HFFc6 (cell line): ENCODE results near the gene CBLN4. TPM values are rescaled to one million over a fixed set of nuclear protein-coding genes. Genes with fewer than 3 reads are reported as not detected.

Source experiments
- DNase-seq: peaks from one replicate; pipeline ENCODE4 v3.0.0-alpha.2; 2018
- H3K27ac Mint-ChIP-seq: 2 replicates; pipeline ENCODE4 v1.8.0; 2020; ENCODE audit warnings: mild to moderate bottlenecking, mixed read lengths
- H3K27me3 Mint-ChIP-seq: 2 replicates; pipeline ENCODE4 v1.8.0; 2021; ENCODE audit warnings: mild to moderate bottlenecking, moderate library complexity, mixed read lengths; ENCODE audit not compliant: insufficient read depth
- H3K36me3 Mint-ChIP-seq: 2 replicates; pipeline ENCODE4 v1.8.0; 2021; ENCODE audit warnings: low read depth, mixed read lengths
- H3K4me1 Mint-ChIP-seq: 2 replicates; pipeline ENCODE4 v1.8.0; 2020; ENCODE audit warnings: low read depth, mixed read lengths
- H3K4me3 Mint-ChIP-seq: 2 replicates; pipeline ENCODE4 v1.8.0; 2020; ENCODE audit warnings: mild to moderate bottlenecking, moderate library complexity, mixed read lengths
- H3K9me3 Mint-ChIP-seq: 2 replicates; pipeline ENCODE4 v1.8.0; 2020; ENCODE audit warnings: mild to moderate bottlenecking, mixed read lengths
- CTCF ChIP-seq: fragments of 200-600 bp; sonication (generic); IDR thresholded peaks from 2 replicates; pipeline ENCODE4 v1.5.0; 2021; ENCODE audit warnings: antibody characterized with exemption, mild to moderate bottlenecking
- total RNA-seq, 6 experiments: library from RNA; stranded (reverse); fragmentation: NEBNext Ultra II Directional; extraction: Animal tissue kit (Norgen Biotek cat#: 25700); gene quantifications; 2 replicates in 1 of 6; 3 replicates in 5 of 6; pipeline ENCODE4 v1.2.3, GENCODE V29; 2021

CBLN4 gene
- total RNA-seq, 6 experiments from 2014 or later = not detected

GRCh38 chr20:56014998-56015397 is 9.7 kb upstream of the CBLN4 start:
- Mint-ChIP-seq H3K4me3 (no peak overlapping the region), H3K4me1 (no peaks in the 10 kb centered on the region), H3K36me3 (no peaks in the 10 kb centered on the region), H3K27me3 (no peaks in the 10 kb centered on the region), H3K9me3 (peaks cover 64% of the 10 kb centered on the region), H3K27ac (no peak overlapping the region)
- no peak for DNase-seq
- no peak for TF ChIP-seq CTCF

- Mint-ChIP-seq H3K36me3 (no peaks in the 10 kb centered on the region), H3K4me3 (no peak overlapping the region), H3K9me3 (peaks cover 55% of the 10 kb centered on the region), H3K27ac (no peak overlapping the region), H3K4me1 (no peaks in the 10 kb centered on the region), H3K27me3 (no peaks in the 10 kb centered on the region)
- no peak for DNase-seq
- no peak for TF ChIP-seq CTCF
These were observed 8.8 kb upstream of the CBLN4 start for GRCh38 chr20:56014151-56014550.

GRCh38 chr20:56004611-56005388 is 519 bp downstream of the CBLN4 start:
- Mint-ChIP-seq H3K27me3 (no peaks in the 10 kb centered on the region; the same call in 1 of the 2 replicates), H3K9me3 (peaks cover 34% of the 10 kb centered on the region), H3K4me1 (no peaks in the 10 kb centered on the region), H3K27ac (no peak overlapping the region), H3K36me3 (no peaks in the 10 kb centered on the region), H3K4me3 (no peak overlapping the region)
- no peak for TF ChIP-seq CTCF
- DNase-seq = no peak

- no peak overlapping the region for H3K4me3 Mint-ChIP-seq
These were observed 1.3 kb downstream of the CBLN4 start for GRCh38 chr20:56004007-56004406.

GRCh38 chr20:56002908-56003800 is 2.2 kb downstream of the CBLN4 start:
- Mint-ChIP-seq H3K9me3 (peaks cover 36% of the 10 kb centered on the region), H3K36me3 (no peaks in the 10 kb centered on the region)

More at GRCh38 chr20:56004007-56004406, 1.3 kb downstream of the CBLN4 start:
- Mint-ChIP-seq H3K36me3 (no peaks in the 10 kb centered on the region), H3K4me1 (no peaks in the 10 kb centered on the region), H3K9me3 (peaks cover 37% of the 10 kb centered on the region), H3K27ac (no peak overlapping the region), H3K27me3 (no peaks in the 10 kb centered on the region; the same call in 1 of the 2 replicates)
- no peak for TF ChIP-seq CTCF
- no peak for DNase-seq

More at GRCh38 chr20:56002908-56003800, 2.2 kb downstream of the CBLN4 start:
- no peaks in the 10 kb centered on the region; the same call in 1 of the 2 replicates for H3K27me3 Mint-ChIP-seq
- DNase-seq = no peak
- no peak for TF ChIP-seq CTCF
- H3K4me1 Mint-ChIP-seq = no peaks in the 10 kb centered on the region
- no peak overlapping the region for H3K27ac Mint-ChIP-seq
- no peak overlapping the region for H3K4me3 Mint-ChIP-seq
